Body of pancreas (tissue), 4 donors: ENCODE measurements around the gene RIMBP2. TPM values are rescaled to one million over a fixed set of nuclear protein-coding genes. Genes with fewer than 3 reads are reported as not detected.

Source experiments
- ATAC-seq: fragments of 150-250 bp; one replicate; pipeline ENCODE4 v1.9.1; 2016
- DNase-seq, 4 donors: peaks; one replicate each; pipeline ENCODE4 v3.0.0-alpha.2; 2019
- H3K27ac ChIP-seq, 4 donors: fragments of 200-600 bp; sonication (generic); 1 replicate in 3 of 4; 2 replicates in 1 of 4; pipeline versions ENCODE4 v1.5.1 to v1.6.1; 2016 to 2019; ENCODE audit warnings: mild to moderate bottlenecking in 1 of 4, mixed read lengths in 1 of 4, moderate library complexity in 1 of 4
- H3K27me3 ChIP-seq, 2 donors: fragments of 200-600 bp; sonication (generic); one replicate each; pipeline ENCODE4 v1.6.0; 2016; ENCODE audit warnings: mild to moderate bottlenecking in 1 of 2
- H3K36me3 ChIP-seq, 2 donors: fragments of 200-600 bp; sonication (generic); replicated peaks in 1 of 2; 2 replicates each; pipeline ENCODE4 v1.5.1; 2016; ENCODE audit warnings: low read depth in 2 of 2; ENCODE audit not compliant: insufficient read depth in 1 of 2
- H3K4me1 ChIP-seq: fragments of 200-600 bp; sonication (generic); one replicate; pipeline ENCODE4 v1.6.0; 2016
- H3K4me3 ChIP-seq, 2 donors: fragments of 200-600 bp; sonication (generic); 1 replicate in 1 of 2; 2 replicates in 1 of 2; pipeline ENCODE4 v1.5.1; 2016 to 2019
- H3K9me3 ChIP-seq, 3 donors: fragments of 200-600 bp; sonication (generic); 1 replicate in 2 of 3; 2 replicates in 1 of 3; pipeline ENCODE4 v1.5.1; 2016
- CTCF ChIP-seq, 7 experiments: fragments of 450-650 bp in 4 of 7; fragments of 200-600 bp in 3 of 7; sonication (generic) in 3 of 7; IDR thresholded peaks; one replicate each; pipeline ENCODE4 v1.5.1; 2016 to 2019; ENCODE audit warnings: antibody characterized with exemption in 7 of 7
- POLR2A ChIP-seq, 3 donors: fragments of 450-650 bp; IDR thresholded peaks; one replicate each; pipeline ENCODE4 v1.6.1; 2016; ENCODE audit warnings: antibody characterized with exemption in 3 of 3, mild to moderate bottlenecking in 2 of 3
- WGBS, 2 donors: methylation state at CpG; one replicate each; pipeline ENCODE4 v1.1.5; 2017; 5-methylcytosine and 5-hydroxymethylcytosine counted together
- intact Hi-C: fragments of 100-400 bp; cut with DNase I; formaldehyde crosslinking; loops from one replicate; pipeline ENCODE4 v1.15.1; 2023
- total RNA-seq, 2 donors: library from RNA; depleted of rRNA; stranded (reverse); fragments of >200 nt; gene quantifications; one replicate each; pipeline ENCODE4 v1.1.0, GENCODE V29; 2016

RIMBP2 gene
- total RNA-seq, 2 donors from 2014 or later = 7.3 to 27.4 TPM

- Histone ChIP-seq H3K36me3 (no peaks in the 10 kb centered on the region), H3K27me3 (no peaks in the 10 kb centered on the region), H3K27ac (no peak overlapping the region), H3K4me1 (no peaks in the 10 kb centered on the region), H3K9me3 (no peaks in the 10 kb centered on the region), H3K4me3 (no peak overlapping the region)
- TF ChIP-seq POLR2A (IDR thresholded peaks at IDR 0.05) (no peak), CTCF (IDR thresholded peaks at IDR 0.05) (no peak)
- ATAC-seq (no peak), DNase-seq (no peak)
- 67 to 69% methylated on average over 11 of the region's 11 CpGs for WGBS, 2 donors
- intact Hi-C loops = no loop called here
Measured at GRCh38 chr12:130609966-130610365, 106.1 kb downstream of the RIMBP2 start.

- no peak for TF ChIP-seq POLR2A (IDR thresholded peaks at IDR 0.05)
- TF ChIP-seq CTCF (IDR thresholded peaks at IDR 0.05) = no peak
- H3K9me3 ChIP-seq = no peaks in the 10 kb centered on the region
- H3K27me3 ChIP-seq = no peaks in the 10 kb centered on the region
- intact Hi-C loops = no loop called here
- no peaks in the 10 kb centered on the region for H3K4me1 ChIP-seq
- H3K36me3 ChIP-seq = no peaks in the 10 kb centered on the region
- H3K4me3 ChIP-seq = no peak overlapping the region
- DNase-seq = no peak
- no peak overlapping the region for H3K27ac ChIP-seq
- 44 to 49% methylated on average over 7 of the region's 7 CpGs for WGBS, 2 donors
- ATAC-seq = no peak
Measured at GRCh38 chr12:130608831-130609230, 107.3 kb downstream of the RIMBP2 start.

- Histone ChIP-seq H3K27ac (no peak overlapping the region), H3K9me3 (no peaks in the 10 kb centered on the region), H3K36me3 (no peaks in the 10 kb centered on the region), H3K4me3 (no peak overlapping the region), H3K27me3 (no peaks in the 10 kb centered on the region), H3K4me1 (no peaks in the 10 kb centered on the region)
- 51% methylated on average over 4 to 5 of the region's 5 CpGs for WGBS, 2 donors
- ATAC-seq = no peak
- TF ChIP-seq POLR2A (IDR thresholded peaks at IDR 0.05) (no peak), CTCF (IDR thresholded peaks at IDR 0.05) (no peak)
- no peak for DNase-seq
- intact Hi-C loops = no loop called here
Measured at GRCh38 chr12:130608132-130608531, 108.0 kb downstream of the RIMBP2 start.

GRCh38 chr12:130606231-130606630 lies 109.9 kb downstream of the RIMBP2 start:
- WGBS, 2 donors = 84 to 86% methylated on average over 12 of the region's 12 CpGs
- intact Hi-C loops = no loop called here
- no peaks in the 10 kb centered on the region for H3K36me3 ChIP-seq
- TF ChIP-seq POLR2A (IDR thresholded peaks at IDR 0.05) (no peak), CTCF (IDR thresholded peaks at IDR 0.05) (no peak)
- no peak overlapping the region for H3K27ac ChIP-seq
- no peaks in the 10 kb centered on the region for H3K4me1 ChIP-seq
- no peak for ATAC-seq
- no peak overlapping the region for H3K4me3 ChIP-seq
- DNase-seq = no peak
- no peaks in the 10 kb centered on the region for H3K9me3 ChIP-seq
- H3K27me3 ChIP-seq = no peaks in the 10 kb centered on the region

- H3K27ac ChIP-seq = no peak overlapping the region
- WGBS, 2 donors = 68 to 71% methylated on average over 8 of the region's 8 CpGs
- intact Hi-C loops = no loop called here
- no peak overlapping the region for H3K4me3 ChIP-seq
- no peak for ATAC-seq
- no peak for DNase-seq
- no peaks in the 10 kb centered on the region for H3K27me3 ChIP-seq
- no peaks in the 10 kb centered on the region for H3K4me1 ChIP-seq
- no peaks in the 10 kb centered on the region for H3K36me3 ChIP-seq
- H3K9me3 ChIP-seq = no peaks in the 10 kb centered on the region
- no peak for TF ChIP-seq CTCF (IDR thresholded peaks at IDR 0.05)
Measured at GRCh38 chr12:130603396-130603965, 112.6 kb downstream of the RIMBP2 start.
